ENCODE measurements around the gene AOPEP. TPM values are rescaled to one million over a fixed set of nuclear protein-coding genes. Genes with fewer than 3 reads are reported as not detected.

AOPEP gene
- total and polyA plus RNA-seq, 2 of the 13 experiments (the other 11 are each of a cell fraction or from before 2014, with no cell fraction given) = 22.2 to 41.6 TPM

DNA sequence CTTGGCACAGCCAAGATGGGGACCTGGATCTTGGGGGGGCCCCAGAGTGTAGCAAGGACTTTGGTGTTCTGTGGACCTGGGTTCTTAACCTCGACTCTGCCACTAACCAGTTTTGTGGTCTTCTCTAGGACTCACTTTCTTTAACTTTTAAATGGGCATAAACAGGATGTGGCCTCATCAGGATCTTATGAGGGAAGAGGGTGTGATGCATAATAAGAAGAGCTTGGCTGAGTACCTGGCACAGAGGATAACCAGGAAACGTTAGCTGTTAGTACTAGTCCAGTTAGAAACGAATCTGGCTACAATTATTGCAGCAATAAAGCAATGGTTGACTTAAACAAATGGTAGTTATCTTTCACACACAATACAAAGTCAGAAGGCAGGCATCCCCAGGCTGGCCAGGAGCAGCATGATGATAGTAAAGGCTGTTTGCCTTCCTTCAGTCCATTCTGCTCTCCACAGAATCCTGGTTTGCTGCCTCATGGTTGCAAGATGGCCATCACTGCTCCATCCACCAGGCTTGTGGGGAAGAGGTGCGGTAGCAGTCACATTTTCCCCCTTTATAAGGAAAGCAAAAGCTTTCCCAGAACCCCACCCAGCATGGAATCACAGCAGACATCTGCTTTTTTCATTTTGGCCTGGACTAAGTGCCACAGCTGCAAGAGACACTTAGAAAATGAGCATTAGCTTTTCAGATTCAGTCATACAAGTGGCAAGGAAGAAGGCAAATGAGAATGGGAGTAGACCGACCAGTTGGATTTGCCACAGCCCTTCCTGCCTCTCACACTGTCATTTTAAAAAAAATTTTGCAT, 225.0 kb downstream of the AOPEP start:
- H2AFZ ChIP-seq (ENCODE audit: low read length) = no peak overlapping the region
- no peaks in the 10 kb centered on the region for H3K27me3 ChIP-seq (ENCODE audit: control insufficient read depth in 1 of 2, insufficient read depth in 2 of 2, low read length in 2 of 2)
- peaks cover 39% of the 10 kb centered on the region for H3K4me1 ChIP-seq (ENCODE audit: insufficient read depth, low read length)
- 0 out of 2 replicates have a peak overlapping the region, but pooled peaks have one; percentile 6 for H3K9ac ChIP-seq (ENCODE audit: insufficient read depth, low read depth, low read length)
- no peak; the same call in 2 of the 3 replicates for ATAC-seq
- POLR2A ChIA-PET = interaction anchor here (0.7 to 1.5 kb wide), 10 partner anchors 10 to 265 kb away, joined by 3 to 12 read pairs (median 3); no protein-coding TSS in a partner anchor
- DNase-seq (ENCODE audit: low spot score) = no peak
- H4K20me1 ChIP-seq (ENCODE audit: insufficient read depth, low read length) = no peaks in the 10 kb centered on the region
- H3K36me3 ChIP-seq (replicated peaks in 1 of 2; ENCODE audit: control insufficient read depth in 1 of 2, insufficient read depth in 2 of 2, low read length in 2 of 2) = peaks cover 0 to 3% of the 10 kb centered on the region in 2 experiments; a peak in 2 of 5 replicates
- H3K27ac ChIP-seq (ENCODE audit: extremely low read length, insufficient read depth, low read length) = peak overlapping the region; percentile 34
- no peak for FAIRE-seq
- H3K9me3 ChIP-seq (ENCODE audit: low read length) = no peaks in the 10 kb centered on the region
- WGBS (ENCODE audit: low lambda C conversion rate) = 81% methylated on average over 5 of the region's 5 CpGs
- intact Hi-C loops (cut with micrococcal nuclease; ENCODE audit: unreplicated experiment) = loop anchor here (5.0 kb wide), 1 partner anchor 49 kb away; no protein-coding TSS in a partner anchor
- in situ Hi-C loops (cut with HindIII; ENCODE audit: extremely low pct_ligation_motif_present, low pct_unique_long_range_greater_than_20kb) = no loop called here
- peak overlapping the region; percentile 25; the same call in 1 of the 2 replicates for H3K4me2 ChIP-seq (ENCODE audit: low read depth, low read length)
- BruUV-seq (replicated peaks) = no TSS peak
- H3K4me3 ChIP-seq (replicated peaks in 1 of 3; ENCODE audit: insufficient read depth in 1 of 3, low read depth in 2 of 3, low read length in 3 of 3) = no peak overlapping the region
- CTCF ChIA-PET (ENCODE audit: low intra/inter-chr PET ratio, low total read pairs) = no interaction called here
- no peaks in the 10 kb centered on the region for H3K79me2 ChIP-seq (ENCODE audit: insufficient read depth, low read length)
- peak; percentile 6; the same call in 1 of the 2 replicates for TF ChIP-seq SAP130 (CRISPR knock-in tag; IDR thresholded peaks at IDR 0.05; ENCODE audit: low read depth)
- TF ChIP-seq ZNF570 (CRISPR knock-in tag; IDR thresholded peaks at IDR 0.05; ENCODE audit: borderline replicate concordance) = no peak
- TF ChIP-seq SALL2 (CRISPR knock-in tag; IDR thresholded peaks at IDR 0.05) = no peak
- TF ChIP-seq MED8 (CRISPR knock-in tag; IDR thresholded peaks at IDR 0.05; ENCODE audit: insufficient replicate concordance) = no peak
- no peak for TF ChIP-seq ZNF737 (CRISPR knock-in tag; IDR thresholded peaks at IDR 0.05; ENCODE audit: borderline replicate concordance)
- TF ChIP-seq ZNF230 (CRISPR knock-in tag; IDR thresholded peaks at IDR 0.05) = no peak
- TF ChIP-seq, protein P1, sequence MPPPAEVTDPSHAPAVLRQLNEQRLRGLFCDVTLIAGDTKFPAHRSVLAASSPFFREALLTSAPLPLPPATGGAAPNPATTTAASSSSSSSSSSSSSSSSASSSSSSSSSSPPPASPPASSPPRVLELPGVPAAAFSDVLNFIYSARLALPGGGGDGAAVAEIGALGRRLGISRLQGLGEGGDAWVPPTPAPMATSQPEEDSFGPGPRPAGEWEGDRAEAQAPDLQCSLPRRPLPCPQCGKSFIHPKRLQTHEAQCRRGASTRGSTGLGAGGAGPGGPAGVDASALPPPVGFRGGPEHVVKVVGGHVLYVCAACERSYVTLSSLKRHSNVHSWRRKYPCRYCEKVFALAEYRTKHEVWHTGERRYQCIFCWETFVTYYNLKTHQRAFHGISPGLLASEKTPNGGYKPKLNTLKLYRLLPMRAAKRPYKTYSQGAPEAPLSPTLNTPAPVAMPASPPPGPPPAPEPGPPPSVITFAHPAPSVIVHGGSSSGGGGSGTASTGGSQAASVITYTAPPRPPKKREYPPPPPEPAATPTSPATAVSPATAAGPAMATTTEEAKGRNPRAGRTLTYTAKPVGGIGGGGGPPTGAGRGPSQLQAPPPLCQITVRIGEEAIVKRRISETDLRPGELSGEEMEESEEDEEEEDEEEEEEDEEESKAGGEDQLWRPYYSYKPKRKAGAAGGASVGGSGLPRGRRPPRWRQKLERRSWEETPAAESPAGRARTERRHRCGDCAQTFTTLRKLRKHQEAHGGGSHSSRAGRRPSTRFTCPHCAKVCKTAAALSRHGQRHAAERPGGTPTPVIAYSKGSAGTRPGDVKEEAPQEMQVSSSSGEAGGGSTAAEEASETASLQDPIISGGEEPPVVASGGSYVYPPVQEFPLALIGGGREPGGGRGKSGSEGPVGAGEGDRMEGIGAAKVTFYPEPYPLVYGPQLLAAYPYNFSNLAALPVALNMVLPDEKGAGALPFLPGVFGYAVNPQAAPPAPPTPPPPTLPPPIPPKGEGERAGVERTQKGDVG (CRISPR knock-in tag; IDR thresholded peaks at IDR 0.05; ENCODE audit: borderline replicate concordance) = no peak
- TF ChIP-seq MED13 (CRISPR knock-in tag; IDR thresholded peaks at IDR 0.05) = no peak
- no peak for TF ChIP-seq ZFP36L2 (CRISPR knock-in tag; IDR thresholded peaks at IDR 0.05)
- peak; percentile 72 for TF ChIP-seq ZNF629 (CRISPR knock-in tag; conservative IDR thresholded peaks at IDR 0.05)
- TF ChIP-seq ZBTB1 (CRISPR knock-in tag; IDR thresholded peaks at IDR 0.05; ENCODE audit: borderline replicate concordance) = no peak
- TF ChIP-seq ZSCAN12 (CRISPR knock-in tag; IDR thresholded peaks at IDR 0.05) = no peak
- TF ChIP-seq JUNB (CRISPR knock-in tag; IDR thresholded peaks at IDR 0.05; ENCODE audit: borderline replicate concordance) = no peak
- no peak for TF ChIP-seq MEF2D (CRISPR knock-in tag; IDR thresholded peaks at IDR 0.05)
- TF ChIP-seq ELF4 (CRISPR knock-in tag; IDR thresholded peaks at IDR 0.05; ENCODE audit: borderline replicate concordance) = no peak
- TF ChIP-seq RBM39 (IDR thresholded peaks at IDR 0.05; ENCODE audit: low read depth, low read length, poor library complexity, severe bottlenecking) = no peak
- no peak for TF ChIP-seq ZSCAN30 (CRISPR knock-in tag; IDR thresholded peaks at IDR 0.05)
- no peak for TF ChIP-seq ZNF562 (CRISPR knock-in tag; IDR thresholded peaks at IDR 0.05; ENCODE audit: borderline replicate concordance)
- no peak for TF ChIP-seq ZNF597 (CRISPR knock-in tag; IDR thresholded peaks at IDR 0.05)
- no peak for TF ChIP-seq JUND (CRISPR knock-in tag; IDR thresholded peaks at IDR 0.05)
- no peak for TF ChIP-seq SMAD3 (CRISPR knock-in tag; IDR thresholded peaks at IDR 0.05)
